CD14-positive monocyte (primary cell): Measurements from ENCODE around the gene CC2D2A. TPM values are rescaled to one million over a fixed set of nuclear protein-coding genes. Genes with fewer than 3 reads are reported as not detected.

Source experiments
- DNase-seq, 3 donors: peaks; one replicate each; pipeline ENCODE4 v3.0.0-alpha.2; 2011 to 2022
- H2AFZ ChIP-seq: 2 replicates; pipeline ENCODE4 v1.6.0; 2012; ENCODE audit warnings: mild to moderate bottlenecking, low read depth, low read length, inconsistent platforms; ENCODE audit not compliant: insufficient read depth, poor library complexity, severe bottlenecking
- H3K27ac ChIP-seq, 2 donors: 1 replicate in 1 of 2; 2 replicates in 1 of 2; pipeline ENCODE4 v1.5.1; 2012 to 2013; ENCODE audit warnings: low read length in 2 of 2, control low read depth in 1 of 2, inconsistent platforms in 1 of 2, low read depth in 1 of 2, mild to moderate bottlenecking in 1 of 2
- H3K27me3 ChIP-seq, 2 donors: one replicate each; pipeline versions ENCODE4 v1.6.0 to v1.6.1; 2011 to 2013; ENCODE audit warnings: low read length in 2 of 2; ENCODE audit not compliant: control insufficient read depth in 2 of 2, insufficient read depth in 2 of 2
- H3K36me3 ChIP-seq, 2 donors: replicated peaks in 1 of 2; 1 replicate in 1 of 2; 2 replicates in 1 of 2; pipeline versions ENCODE4 v1.5.1 to v1.6.1; 2012 to 2013; ENCODE audit warnings: low read length in 2 of 2, control low read depth in 1 of 2, inconsistent platforms in 1 of 2, mild to moderate bottlenecking in 1 of 2; ENCODE audit not compliant: insufficient read depth in 2 of 2, control insufficient read depth in 1 of 2
- H3K4me1 ChIP-seq, 2 donors: 1 replicate in 1 of 2; 2 replicates in 1 of 2; pipeline versions ENCODE4 v1.5.1 to v1.6.1; 2012 to 2013; ENCODE audit warnings: low read length in 2 of 2, control low read depth in 1 of 2, inconsistent platforms in 1 of 2, mild to moderate bottlenecking in 1 of 2, moderate library complexity in 1 of 2; ENCODE audit not compliant: insufficient read depth in 2 of 2, control insufficient read depth in 1 of 2
- H3K4me2 ChIP-seq: replicated peaks from 2 replicates; pipeline ENCODE3; 2012; ENCODE audit warnings: low read length, moderate library complexity, mild to moderate bottlenecking; ENCODE audit not compliant: poor library complexity, severe bottlenecking; ENCODE audit errors: extremely low read depth
- H3K4me3 ChIP-seq, 3 experiments: fragments of 200-600 bp in 1 of 3; sonication (generic) in 1 of 3; replicated peaks in 1 of 3; 1 replicate in 2 of 3; 2 replicates in 1 of 3; pipeline ENCODE4 v1.5.1; 2011 to 2013; ENCODE audit warnings: low read length in 3 of 3, mild to moderate bottlenecking in 3 of 3, control low read depth in 2 of 3, low read depth in 2 of 3, inconsistent platforms in 1 of 3, moderate library complexity in 1 of 3
- H3K79me2 ChIP-seq: 2 replicates; pipeline ENCODE4 v1.6.0; 2012; ENCODE audit warnings: mild to moderate bottlenecking, control low read depth, inconsistent platforms, low read length, moderate library complexity; ENCODE audit not compliant: insufficient read depth
- H3K9ac ChIP-seq: 2 replicates; pipeline ENCODE4 v1.6.0; 2017; ENCODE audit warnings: low read length, mild to moderate bottlenecking; ENCODE audit not compliant: insufficient read depth, poor library complexity, severe bottlenecking
- H3K9me3 ChIP-seq, 2 donors: replicated peaks in 1 of 2; 1 replicate in 1 of 2; 2 replicates in 1 of 2; pipeline versions ENCODE4 v1.5.1 to v1.6.1; 2012 to 2013; ENCODE audit warnings: low read length in 2 of 2, control low read depth in 1 of 2; ENCODE audit not compliant: control insufficient read depth in 1 of 2, insufficient read depth in 1 of 2
- H4K20me1 ChIP-seq: 2 replicates; pipeline ENCODE4 v1.6.0; 2012; ENCODE audit warnings: mild to moderate bottlenecking, low read length, control low read depth, moderate library complexity; ENCODE audit not compliant: insufficient read depth
- H3K27ac Mint-ChIP-seq, 7 donors: one replicate each; pipeline ENCODE4 v1.8.0; 2020; ENCODE audit warnings: mild to moderate bottlenecking in 7 of 7, mixed read lengths in 7 of 7, moderate library complexity in 6 of 7, inconsistent platforms in 2 of 7
- H3K27me3 Mint-ChIP-seq, 3 donors: one replicate each; pipeline ENCODE4 v1.8.0; 2021 to 2022; ENCODE audit warnings: low read depth in 3 of 3, mild to moderate bottlenecking in 3 of 3, mixed read lengths in 3 of 3, moderate library complexity in 3 of 3, inconsistent platforms in 1 of 3
- H3K36me3 Mint-ChIP-seq, 2 donors: one replicate each; pipeline ENCODE4 v1.8.0; 2020; ENCODE audit warnings: mixed read lengths in 2 of 2, inconsistent platforms in 1 of 2, mild to moderate bottlenecking in 1 of 2
- H3K4me1 Mint-ChIP-seq: one replicate; pipeline ENCODE4 v1.8.0; 2020; ENCODE audit warnings: mild to moderate bottlenecking, mixed read lengths
- H3K4me3 Mint-ChIP-seq, 2 donors: one replicate each; pipeline ENCODE4 v1.8.0; 2020; ENCODE audit warnings: mild to moderate bottlenecking in 2 of 2, mixed read lengths in 2 of 2, moderate library complexity in 1 of 2
- H3K9me3 Mint-ChIP-seq, 7 donors: one replicate each; pipeline ENCODE4 v1.8.0; 2020 to 2022; ENCODE audit warnings: mixed read lengths in 7 of 7, mild to moderate bottlenecking in 6 of 7, moderate library complexity in 6 of 7, inconsistent platforms in 2 of 7
- WGBS: methylation state at CpG from one replicate; pipeline ENCODE4 v1.1.5; 2013; ENCODE audit warnings: missing lambda C conversion rate; ENCODE audit not compliant: insufficient coverage; 5-methylcytosine and 5-hydroxymethylcytosine counted together
- intact Hi-C, 2 donors: fragments of 100-400 bp; cut with micrococcal nuclease; formaldehyde crosslinking; loops; one replicate each; pipeline versions ENCODE4 v1.15.0 to v1.15.1; 2023
- polyA plus RNA-seq, 3 donors: library from polyadenylated mRNA; depleted of rRNA in 1 of 3; unstranded in 2 of 3; stranded (reverse) in 1 of 3; fragments of 300-500 nt in 2 of 3; fragments of >200 nt in 1 of 3; fragmentation: Illumina TruSeq in 2 of 3; gene quantifications; 1 replicate in 2 of 3; 2 replicates in 1 of 3; pipeline ENCODE4 v1.2.3, GENCODE V29; 2012 to 2021
- TF ChIP-seq, protein P1 (sequence below): fragments of 200-600 bp; IDR thresholded peaks from one replicate; pipeline ENCODE4 v1.8.0; 2022; ENCODE audit warnings: antibody characterized with exemption, mild to moderate bottlenecking

The CC2D2A gene
- polyA plus RNA-seq, 3 donors = 1.7 to 2.5 (median 1.9) TPM

DNA sequence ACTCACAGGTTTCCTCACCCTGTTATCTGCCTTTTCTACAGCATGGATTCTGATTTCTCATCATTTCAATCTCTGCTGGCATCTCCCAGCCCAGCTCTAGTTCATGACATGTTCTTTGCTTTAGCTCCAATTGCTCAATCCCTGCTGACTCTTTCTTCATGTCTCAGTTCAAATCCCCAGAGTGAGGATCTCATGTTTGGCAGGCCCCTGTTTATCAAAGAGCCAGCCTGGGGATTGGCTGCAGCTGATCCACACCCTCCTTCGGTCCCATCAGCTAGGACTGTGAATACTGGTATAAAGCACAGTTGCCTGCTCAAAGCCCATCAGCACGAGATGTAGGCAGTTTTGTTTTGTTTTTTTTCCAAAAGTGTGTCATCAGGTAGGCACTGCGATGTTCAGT, 14.4 kb upstream of the CC2D2A start:
- peaks cover 0 to 2% (median 0%) of the 10 kb centered on the region in 7 donors for H3K9me3 Mint-ChIP-seq
- H3K4me3 Mint-ChIP-seq = no peak overlapping the region
- H3K27me3 Mint-ChIP-seq = no peaks in the 10 kb centered on the region
- Histone ChIP-seq H3K4me2 (no peak overlapping the region), H2AFZ (peak overlapping the region; percentile 59), H3K79me2 (no peaks in the 10 kb centered on the region), H3K27ac (peak overlapping the region in 1 of 2 donors; percentile 64), H3K4me3 (no peak overlapping the region), H3K36me3 (no peaks in the 10 kb centered on the region), H3K9me3 (no peaks in the 10 kb centered on the region), H3K27me3 (no peaks in the 10 kb centered on the region), H4K20me1 (no peaks in the 10 kb centered on the region), H3K9ac (no peak overlapping the region), H3K4me1 (peaks cover 59% of the 10 kb centered on the region in 2 donors)
- peak overlapping the region; percentile 42 to 87 (median 51) for H3K27ac Mint-ChIP-seq
- 100% methylated on average over 1 of the region's 3 CpGs for WGBS
- DNase-seq = peak; percentile 25 to 49 (median 44)
- H3K36me3 Mint-ChIP-seq = no peaks in the 10 kb centered on the region
- TF ChIP-seq, protein P1, sequence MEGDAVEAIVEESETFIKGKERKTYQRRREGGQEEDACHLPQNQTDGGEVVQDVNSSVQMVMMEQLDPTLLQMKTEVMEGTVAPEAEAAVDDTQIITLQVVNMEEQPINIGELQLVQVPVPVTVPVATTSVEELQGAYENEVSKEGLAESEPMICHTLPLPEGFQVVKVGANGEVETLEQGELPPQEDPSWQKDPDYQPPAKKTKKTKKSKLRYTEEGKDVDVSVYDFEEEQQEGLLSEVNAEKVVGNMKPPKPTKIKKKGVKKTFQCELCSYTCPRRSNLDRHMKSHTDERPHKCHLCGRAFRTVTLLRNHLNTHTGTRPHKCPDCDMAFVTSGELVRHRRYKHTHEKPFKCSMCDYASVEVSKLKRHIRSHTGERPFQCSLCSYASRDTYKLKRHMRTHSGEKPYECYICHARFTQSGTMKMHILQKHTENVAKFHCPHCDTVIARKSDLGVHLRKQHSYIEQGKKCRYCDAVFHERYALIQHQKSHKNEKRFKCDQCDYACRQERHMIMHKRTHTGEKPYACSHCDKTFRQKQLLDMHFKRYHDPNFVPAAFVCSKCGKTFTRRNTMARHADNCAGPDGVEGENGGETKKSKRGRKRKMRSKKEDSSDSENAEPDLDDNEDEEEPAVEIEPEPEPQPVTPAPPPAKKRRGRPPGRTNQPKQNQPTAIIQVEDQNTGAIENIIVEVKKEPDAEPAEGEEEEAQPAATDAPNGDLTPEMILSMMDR = no peak
- H3K4me1 Mint-ChIP-seq = peaks cover 62% of the 10 kb centered on the region
- intact Hi-C loops = loop anchor here in 1 of 2 donors (5.0 kb wide), 1 partner anchor 223 kb away; no protein-coding TSS in a partner anchor

DNA sequence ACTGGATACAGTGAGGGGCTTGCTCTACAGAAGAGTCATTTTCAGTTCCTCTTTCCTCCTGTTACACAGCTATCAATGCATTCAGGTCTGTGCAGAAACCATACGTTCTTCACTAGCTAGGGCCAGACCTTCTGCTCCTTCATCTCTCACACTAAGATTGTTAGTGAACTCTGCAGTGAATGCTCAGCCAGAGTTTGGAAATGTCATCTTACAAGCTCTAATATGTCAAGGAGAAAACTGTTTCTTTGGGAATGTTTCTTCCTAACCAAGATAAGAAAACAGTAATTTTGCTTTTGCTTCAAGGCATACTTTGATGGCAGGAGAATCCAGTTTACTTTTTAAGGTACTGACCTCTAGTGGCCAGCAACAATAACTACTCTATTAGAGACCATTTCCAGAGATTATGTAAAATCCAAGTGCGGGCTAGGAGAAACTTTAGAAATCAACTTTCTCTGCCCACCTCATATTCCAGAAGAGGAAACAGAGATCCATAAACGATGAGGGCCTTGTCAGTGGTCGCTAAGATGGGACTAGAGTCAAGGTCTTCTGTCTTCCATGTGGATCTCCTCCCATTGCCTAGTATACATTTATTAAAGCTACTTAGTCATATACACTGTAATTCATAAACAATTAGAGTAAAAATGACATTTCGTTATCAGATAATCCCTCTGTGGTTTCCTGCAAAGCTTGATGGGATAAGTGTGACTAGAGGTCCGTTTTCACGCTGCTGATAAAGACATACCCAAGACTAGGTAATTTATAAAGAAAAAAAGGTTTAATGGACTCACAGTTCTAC, 12.1 kb upstream of the CC2D2A start:
- Mint-ChIP-seq H3K4me3 (peak overlapping the region in 1 of 2 donors; percentile 59), H3K9me3 (no peaks in the 10 kb centered on the region), H3K4me1 (peaks cover 39% of the 10 kb centered on the region), H3K27ac (peak overlapping the region in 5 of 7 donors; percentile 12 to 71 (median 56)), H3K36me3 (no peaks in the 10 kb centered on the region), H3K27me3 (no peaks in the 10 kb centered on the region)
- H3K4me1 ChIP-seq = peaks cover 36% of the 10 kb centered on the region in 2 donors
- TF ChIP-seq, protein P1 = peak; percentile 84
- H4K20me1 ChIP-seq = no peaks in the 10 kb centered on the region
- H3K9ac ChIP-seq = no peak overlapping the region
- no peaks in the 10 kb centered on the region for H3K9me3 ChIP-seq
- H3K4me3 ChIP-seq = peak overlapping the region in 1 of 3 experiments; percentile 50
- peak; percentile 31 to 63 (median 57) for DNase-seq
- H2AFZ ChIP-seq = peak overlapping the region; percentile 60
- intact Hi-C loops = loop anchor here (1.0 to 5.0 kb wide), 2 partner anchors 219 to 225 kb away; no protein-coding TSS in a partner anchor
- H3K36me3 ChIP-seq = no peaks in the 10 kb centered on the region
- H3K27me3 ChIP-seq = no peaks in the 10 kb centered on the region
- H3K79me2 ChIP-seq = no peaks in the 10 kb centered on the region
- peak overlapping the region in 1 of 2 donors; percentile 56 for H3K27ac ChIP-seq
- no CpG with 5 or more reads among the region's 7 CpGs for WGBS
- peak overlapping the region; percentile 54 for H3K4me2 ChIP-seq
